ENCODE measurements around the gene DYRK1A.
A peak's percentile ranks its signal among the peaks of the same experiment; 100 is the strongest.
"Not testable (repeated sequence)": the region's sequence is repeated elsewhere in the genome, so short reads cannot be mapped to it uniquely, and the experiment has no call there.

DYRK1A gene

DNA sequence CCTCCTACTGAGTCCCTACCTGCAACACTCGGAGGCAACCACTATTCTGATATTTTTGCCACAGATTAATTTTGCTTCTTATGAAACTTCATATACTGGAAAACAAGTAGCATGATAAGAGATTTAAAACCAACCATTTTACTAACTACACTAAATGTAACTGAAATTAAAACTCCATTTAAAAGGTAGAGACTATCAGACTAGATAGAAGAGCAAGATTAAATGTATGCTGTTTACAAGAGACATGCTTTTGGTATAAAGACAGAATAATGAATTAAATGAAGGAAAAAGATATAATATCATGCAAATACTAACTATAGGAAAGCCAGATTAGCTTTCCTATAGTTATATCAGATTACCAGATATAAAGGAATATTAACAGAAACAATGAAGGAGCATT lies 175.9 kb downstream of the DYRK1A start:
- DNase-seq (ENCODE audit: low read depth) = no peak
- no peak for TF ChIP-seq MYC (IDR thresholded peaks at IDR 0.05; ENCODE audit: low read depth, low read length)
- TF ChIP-seq, protein P1, sequence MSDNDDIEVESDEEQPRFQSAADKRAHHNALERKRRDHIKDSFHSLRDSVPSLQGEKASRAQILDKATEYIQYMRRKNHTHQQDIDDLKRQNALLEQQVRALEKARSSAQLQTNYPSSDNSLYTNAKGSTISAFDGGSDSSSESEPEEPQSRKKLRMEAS (IDR thresholded peaks at IDR 0.05; ENCODE audit: low read depth, low read length) = no peak
- TF ChIP-seq POLR2A (IDR thresholded peaks at IDR 0.05; ENCODE audit: extremely low read depth, insufficient read length) = no peak
- TF ChIP-seq, protein P2, sequence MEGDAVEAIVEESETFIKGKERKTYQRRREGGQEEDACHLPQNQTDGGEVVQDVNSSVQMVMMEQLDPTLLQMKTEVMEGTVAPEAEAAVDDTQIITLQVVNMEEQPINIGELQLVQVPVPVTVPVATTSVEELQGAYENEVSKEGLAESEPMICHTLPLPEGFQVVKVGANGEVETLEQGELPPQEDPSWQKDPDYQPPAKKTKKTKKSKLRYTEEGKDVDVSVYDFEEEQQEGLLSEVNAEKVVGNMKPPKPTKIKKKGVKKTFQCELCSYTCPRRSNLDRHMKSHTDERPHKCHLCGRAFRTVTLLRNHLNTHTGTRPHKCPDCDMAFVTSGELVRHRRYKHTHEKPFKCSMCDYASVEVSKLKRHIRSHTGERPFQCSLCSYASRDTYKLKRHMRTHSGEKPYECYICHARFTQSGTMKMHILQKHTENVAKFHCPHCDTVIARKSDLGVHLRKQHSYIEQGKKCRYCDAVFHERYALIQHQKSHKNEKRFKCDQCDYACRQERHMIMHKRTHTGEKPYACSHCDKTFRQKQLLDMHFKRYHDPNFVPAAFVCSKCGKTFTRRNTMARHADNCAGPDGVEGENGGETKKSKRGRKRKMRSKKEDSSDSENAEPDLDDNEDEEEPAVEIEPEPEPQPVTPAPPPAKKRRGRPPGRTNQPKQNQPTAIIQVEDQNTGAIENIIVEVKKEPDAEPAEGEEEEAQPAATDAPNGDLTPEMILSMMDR (IDR thresholded peaks at IDR 0.05; ENCODE audit: low read depth, low read length) = no peak
- no peak overlapping the region for H3K4me3 ChIP-seq (ENCODE audit: low read depth, low read length)

DNA sequence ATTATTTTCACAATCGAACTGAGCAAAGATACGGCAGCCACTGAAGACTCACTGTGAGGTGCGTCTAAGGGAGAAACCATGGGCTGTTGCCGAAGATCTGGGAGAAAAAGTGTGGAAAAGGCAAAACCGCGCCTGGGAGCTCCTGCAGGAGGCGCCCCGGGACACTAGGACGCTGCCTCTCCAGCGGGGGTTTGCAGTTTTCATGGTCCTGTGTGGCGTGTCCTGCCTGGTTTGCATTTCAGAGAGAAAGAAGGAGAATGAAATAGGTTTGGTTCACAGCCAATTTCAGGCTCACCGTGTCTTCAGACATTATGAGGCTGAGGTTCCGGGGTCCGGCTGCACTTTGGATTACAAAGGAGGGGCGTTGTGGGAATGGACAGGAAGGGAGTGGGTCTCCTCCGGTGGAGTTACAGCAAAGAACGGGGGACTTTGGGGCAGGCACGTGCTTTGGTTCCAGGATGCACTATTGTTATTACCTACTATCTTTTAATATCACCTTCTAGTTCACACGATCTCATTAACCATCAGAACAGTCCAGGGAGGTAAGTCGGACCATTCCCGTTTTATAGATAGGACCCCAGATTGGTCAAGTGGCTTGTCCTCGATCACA lies 179.8 kb downstream of the DYRK1A start:
- no peak for TF ChIP-seq POLR2A (IDR thresholded peaks at IDR 0.05; ENCODE audit: extremely low read depth, insufficient read length)
- no peak for TF ChIP-seq MYC (IDR thresholded peaks at IDR 0.05; ENCODE audit: low read depth, low read length)
- TF ChIP-seq, protein P1 (IDR thresholded peaks at IDR 0.05; ENCODE audit: low read depth, low read length) = no peak
- TF ChIP-seq, protein P2 (IDR thresholded peaks at IDR 0.05; ENCODE audit: low read depth, low read length) = no peak
- DNase-seq (ENCODE audit: low read depth) = no peak
- no peak overlapping the region for H3K4me3 ChIP-seq (ENCODE audit: low read depth, low read length)

DNA sequence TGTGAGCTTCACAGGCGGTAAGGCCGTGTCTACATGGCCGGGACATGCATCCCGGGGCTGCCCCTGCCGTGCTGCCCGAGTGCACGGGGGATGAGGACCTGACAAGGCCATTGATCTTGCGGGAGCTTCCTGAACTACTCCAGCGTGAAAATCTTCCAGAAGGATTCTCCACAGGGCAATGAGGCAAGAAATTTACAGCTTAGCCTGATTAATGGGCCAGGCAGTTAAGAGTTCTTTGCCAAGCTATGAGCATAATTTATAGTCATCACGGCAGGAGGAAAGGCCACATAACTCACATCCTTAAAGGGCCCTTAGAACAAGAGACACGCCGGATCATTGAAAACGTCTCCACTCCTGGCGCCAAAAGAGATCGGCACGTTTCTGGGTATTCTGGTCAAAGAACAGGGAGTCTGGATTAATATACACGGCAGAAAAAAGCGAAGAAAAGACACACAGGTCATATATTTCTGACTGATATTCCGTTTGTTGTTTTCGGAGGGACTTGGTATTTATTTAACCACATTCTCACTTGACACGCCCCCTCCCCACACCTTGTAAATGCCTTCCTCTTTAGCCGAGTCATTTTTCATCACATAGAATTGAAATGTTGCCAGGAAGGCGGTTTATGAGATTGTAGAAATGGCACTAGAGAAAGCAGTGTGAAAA lies 180.5 kb downstream of the DYRK1A start:
- peak; percentile 41 for DNase-seq (ENCODE audit: low read depth)
- TF ChIP-seq MYC (IDR thresholded peaks at IDR 0.05; ENCODE audit: low read depth, low read length) (no peak), POLR2A (IDR thresholded peaks at IDR 0.05; ENCODE audit: extremely low read depth, insufficient read length) (no peak)
- TF ChIP-seq, protein P1 (IDR thresholded peaks at IDR 0.05; ENCODE audit: low read depth, low read length) = no peak
- TF ChIP-seq, protein P2 (IDR thresholded peaks at IDR 0.05; ENCODE audit: low read depth, low read length) = no peak
- no peak overlapping the region for H3K4me3 ChIP-seq (ENCODE audit: low read depth, low read length)

DNA sequence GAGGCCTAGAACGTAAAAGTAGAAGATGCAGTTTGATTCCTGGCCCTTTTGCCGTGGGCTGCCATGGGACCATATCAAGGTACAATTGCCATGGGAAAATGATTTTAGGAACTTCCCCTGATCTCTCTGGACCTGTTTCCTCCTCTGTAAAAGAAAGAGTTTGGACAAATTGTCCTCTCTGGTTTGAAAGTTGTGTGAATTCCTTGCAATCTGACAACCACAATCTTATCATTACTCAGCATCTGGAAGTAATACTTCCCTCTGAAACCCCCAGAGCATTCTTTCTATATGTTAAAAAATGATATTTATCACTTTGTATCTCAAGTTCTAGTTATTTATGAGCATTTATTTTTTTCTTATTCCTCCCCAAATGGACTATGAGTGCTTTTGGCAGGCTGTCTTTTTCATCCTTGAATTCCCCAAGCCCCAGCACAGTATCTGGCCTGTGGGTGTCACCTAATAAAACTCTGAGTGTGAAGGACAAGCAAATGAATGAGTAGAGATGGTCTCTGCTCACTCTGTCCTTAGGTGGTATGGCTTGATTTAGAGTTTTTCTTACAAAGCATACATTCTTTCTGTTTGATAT lies 181.1 kb downstream of the DYRK1A start:
- DNase-seq (ENCODE audit: low read depth) = peak; percentile 12
- H3K4me3 ChIP-seq (ENCODE audit: low read depth, low read length) = no peak overlapping the region
- TF ChIP-seq, protein P1 (IDR thresholded peaks at IDR 0.05; ENCODE audit: low read depth, low read length) = no peak
- TF ChIP-seq POLR2A (IDR thresholded peaks at IDR 0.05; ENCODE audit: extremely low read depth, insufficient read length) = no peak
- no peak for TF ChIP-seq MYC (IDR thresholded peaks at IDR 0.05; ENCODE audit: low read depth, low read length)

DNA sequence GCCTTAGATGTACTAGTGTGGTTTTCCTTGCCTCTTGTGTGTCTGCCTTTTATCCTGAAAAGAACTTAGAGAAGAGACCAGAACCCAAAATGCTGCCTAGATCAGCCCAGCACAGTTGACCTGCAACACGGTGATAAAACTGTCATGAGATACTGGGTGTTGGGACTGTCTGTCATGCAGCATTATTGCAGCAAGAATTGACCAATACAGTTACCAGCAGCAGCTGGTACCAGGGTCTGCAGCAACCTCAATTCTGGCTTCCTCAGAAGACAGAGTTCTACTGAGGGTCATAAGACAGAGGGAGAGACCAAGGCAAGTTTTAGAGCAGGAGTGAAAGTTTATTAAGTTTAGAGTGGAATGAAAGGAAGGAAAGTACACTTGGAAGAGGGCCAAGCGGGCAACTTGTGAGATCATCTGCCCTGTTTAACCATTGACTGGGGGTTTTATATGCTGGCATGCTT lies 182.0 kb downstream of the DYRK1A start:
- H3K4me3 ChIP-seq (ENCODE audit: low read depth, low read length) = no peak overlapping the region
- TF ChIP-seq, protein P2 (IDR thresholded peaks at IDR 0.05; ENCODE audit: low read depth, low read length) = no peak
- TF ChIP-seq, protein P1 (IDR thresholded peaks at IDR 0.05; ENCODE audit: low read depth, low read length) = no peak
- TF ChIP-seq MYC (IDR thresholded peaks at IDR 0.05; ENCODE audit: low read depth, low read length) = no peak
- TF ChIP-seq POLR2A (IDR thresholded peaks at IDR 0.05; ENCODE audit: extremely low read depth, insufficient read length) = no peak
- DNase-seq (ENCODE audit: low read depth) = no peak

DNA sequence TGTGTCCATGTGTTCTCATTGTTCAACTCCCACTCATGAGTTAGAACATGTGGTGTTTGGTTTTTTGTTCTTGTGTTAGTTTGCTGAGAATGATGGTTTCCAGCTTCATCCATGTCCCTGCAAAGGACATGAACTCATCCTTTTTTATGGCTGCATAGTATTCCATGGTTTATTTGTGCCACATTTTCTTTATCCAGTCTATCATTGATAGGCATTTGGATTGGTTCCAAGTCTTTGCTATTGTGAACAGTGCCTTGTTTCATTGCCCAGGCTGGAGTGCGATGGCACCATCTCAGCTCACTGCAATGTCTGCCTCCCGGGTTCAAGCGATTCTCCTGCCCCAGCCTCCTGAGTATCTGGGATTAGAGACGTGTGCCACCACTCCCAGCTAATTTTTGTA lies 183.2 kb downstream of the DYRK1A start:
- not testable (repeated sequence) for H3K4me3 ChIP-seq (ENCODE audit: low read depth, low read length); DNase-seq (ENCODE audit: low read depth)

All from NB4 (cell line).